Activated CD4-positive, alpha-beta memory T cell treated with anti-CD3 and anti-CD28 coated beads, Interleukin-2, amount 10 ng/mL, durations not matched to agents 7 days and 5 days (primary cell): ENCODE measurements around the gene DAW1. TPM values are rescaled to one million over a fixed set of nuclear protein-coding genes. Genes with fewer than 3 reads are reported as not detected.
"Not testable (repeated sequence)": the region's sequence is repeated elsewhere in the genome, so short reads cannot be mapped to it uniquely, and the experiment has no call there.

Experiments used
- CTCF ChIA-PET: fragments of 350-600 bp; sonication (Branson Sonifier 250); formaldehyde crosslinking; loops from one replicate; lab custom pipeline; 2021; ENCODE audit warnings: antibody characterized with exemption, inconsistent platforms; lab: Charles Lee
- POLR2A ChIA-PET: fragments of 350-600 bp; sonication (Branson Sonifier 250); formaldehyde crosslinking; loops from one replicate; lab custom pipeline; 2021; ENCODE audit warnings: antibody characterized with exemption; lab: Charles Lee
- DNase-seq: peaks from one replicate; pipeline ENCODE4 v3.0.0-alpha.2; 2020
- H3K27ac Mint-ChIP-seq: one replicate; pipeline ENCODE4 v1.8.0; 2021; ENCODE audit warnings: mild to moderate bottlenecking, mixed read lengths
- H3K27me3 Mint-ChIP-seq: one replicate; pipeline ENCODE4 v1.8.0; 2021; ENCODE audit warnings: mixed read lengths
- H3K36me3 Mint-ChIP-seq: one replicate; pipeline ENCODE4 v1.8.0; 2021; ENCODE audit warnings: low read depth, mixed read lengths
- H3K4me1 Mint-ChIP-seq: one replicate; pipeline ENCODE4 v1.8.0; 2021; ENCODE audit warnings: mixed read lengths
- H3K4me3 Mint-ChIP-seq: one replicate; pipeline ENCODE4 v1.8.0; 2021; ENCODE audit warnings: mild to moderate bottlenecking, mixed read lengths
- H3K9me3 Mint-ChIP-seq: one replicate; pipeline ENCODE4 v1.8.0; 2021; ENCODE audit warnings: mixed read lengths
- total RNA-seq, 2 experiments: library from RNA; stranded (reverse); gene quantifications; one replicate each; pipeline ENCODE4 v1.2.3, GENCODE V29; 2021

The DAW1 gene
- total RNA-seq: not detected

- Mint-ChIP-seq H3K4me3 (no peak within 1 kb of the TSS), H3K9me3 (no peaks in the 10 kb centered on the region), H3K27me3 (peaks cover 19% of the 10 kb centered on the region), H3K4me1 (no peaks in the 10 kb centered on the region), H3K36me3 (no peaks in the 10 kb centered on the region), H3K27ac (no peak within 1 kb of the TSS)
- CTCF ChIA-PET: interaction anchor here (0.8 to 1.5 kb wide), 3 partner anchors 9 to 131 kb away, joined by 3 to 6 read pairs (median 5); no protein-coding TSS in a partner anchor
- peak; percentile 51 for DNase-seq
- POLR2A ChIA-PET: no interaction called here
Observed at GRCh38 chr2:227871375-227871791, at the start of gene DAW1. TSS of gene DAW1 (plus strand) at chr2:227871631. CDS start at chr2:227871690, 59 bp downstream.

- Mint-ChIP-seq H3K27ac (no peak overlapping the region), H3K4me3 (no peak overlapping the region), H3K4me1 (peaks cover 28% of the 10 kb centered on the region), H3K27me3 (peaks cover 3% of the 10 kb centered on the region), H3K9me3 (no peaks in the 10 kb centered on the region), H3K36me3 (no peaks in the 10 kb centered on the region)
- POLR2A ChIA-PET: no interaction called here
- DNase-seq: no peak
- CTCF ChIA-PET: no interaction called here
Observed at GRCh38 chr2:227822416-227823003, 48.9 kb upstream of the DAW1 start.

GRCh38 chr2:227823922-227824321, 47.5 kb upstream of the DAW1 start:
- Mint-ChIP-seq H3K4me3 (no peak overlapping the region), H3K4me1 (peaks cover 14% of the 10 kb centered on the region), H3K27me3 (peaks cover 3% of the 10 kb centered on the region), H3K9me3 (no peaks in the 10 kb centered on the region), H3K27ac (no peak overlapping the region), H3K36me3 (no peaks in the 10 kb centered on the region)
- no peak for DNase-seq
- CTCF ChIA-PET: no interaction called here
- POLR2A ChIA-PET: no interaction called here

- no peak overlapping the region for H3K27ac Mint-ChIP-seq
- H3K9me3 Mint-ChIP-seq: no peaks in the 10 kb centered on the region
- H3K4me1 Mint-ChIP-seq: peaks cover 11% of the 10 kb centered on the region
- ChIA-PET POLR2A (no interaction called here), CTCF (no interaction called here)
- no peak for DNase-seq
- peaks cover 5% of the 10 kb centered on the region for H3K27me3 Mint-ChIP-seq
- no peaks in the 10 kb centered on the region for H3K36me3 Mint-ChIP-seq
- H3K4me3 Mint-ChIP-seq: no peak overlapping the region
Observed at GRCh38 chr2:227824711-227825110, 46.7 kb upstream of the DAW1 start.

- peak; percentile 39 for DNase-seq
- Mint-ChIP-seq H3K4me3 (no peak overlapping the region), H3K36me3 (no peaks in the 10 kb centered on the region), H3K27ac (peak overlapping the region; percentile 68), H3K4me1 (peaks cover 11% of the 10 kb centered on the region), H3K9me3 (no peaks in the 10 kb centered on the region), H3K27me3 (peaks cover 5% of the 10 kb centered on the region)
- CTCF ChIA-PET: interaction anchor here (1.1 kb wide), 1 partner anchor 42 kb away, joined by 3 read pairs; no protein-coding TSS in a partner anchor
- POLR2A ChIA-PET: no interaction called here
Observed at GRCh38 chr2:227826019-227826521, 45.4 kb upstream of the DAW1 start.

GRCh38 chr2:227826563-227826962, 44.9 kb upstream of the DAW1 start:
- H3K9me3 Mint-ChIP-seq: no peaks in the 10 kb centered on the region
- H3K36me3 Mint-ChIP-seq: no peaks in the 10 kb centered on the region
- POLR2A ChIA-PET: no interaction called here
- no peak overlapping the region for H3K4me3 Mint-ChIP-seq
- peaks cover 11% of the 10 kb centered on the region for H3K4me1 Mint-ChIP-seq
- peak overlapping the region; percentile 68 for H3K27ac Mint-ChIP-seq
- DNase-seq: no peak
- CTCF ChIA-PET: interaction anchor here (1.1 kb wide), 1 partner anchor 42 kb away, joined by 3 read pairs; no protein-coding TSS in a partner anchor
- peaks cover 5% of the 10 kb centered on the region for H3K27me3 Mint-ChIP-seq

- POLR2A ChIA-PET: no interaction called here
- Mint-ChIP-seq H3K4me3 (no peak overlapping the region), H3K4me1 (peaks cover 11% of the 10 kb centered on the region), H3K36me3 (no peaks in the 10 kb centered on the region), H3K27me3 (peaks cover 5% of the 10 kb centered on the region), H3K9me3 (no peaks in the 10 kb centered on the region), H3K27ac (peak overlapping the region; percentile 68)
- CTCF ChIA-PET: no interaction called here
- no peak for DNase-seq
Observed at GRCh38 chr2:227827143-227827542, 44.3 kb upstream of the DAW1 start.

GRCh38 chr2:227828477-227828912, 42.9 kb upstream of the DAW1 start:
- Mint-ChIP-seq H3K36me3 (no peaks in the 10 kb centered on the region), H3K4me3 (no peak overlapping the region), H3K4me1 (peaks cover 11% of the 10 kb centered on the region), H3K9me3 (no peaks in the 10 kb centered on the region), H3K27me3 (peaks cover 2% of the 10 kb centered on the region), H3K27ac (no peak overlapping the region)
- CTCF ChIA-PET: no interaction called here
- POLR2A ChIA-PET: no interaction called here
- no peak for DNase-seq

- peaks cover 2% of the 10 kb centered on the region for H3K27me3 Mint-ChIP-seq
- peaks cover 11% of the 10 kb centered on the region for H3K4me1 Mint-ChIP-seq
- CTCF ChIA-PET: no interaction called here
- H3K9me3 Mint-ChIP-seq: no peaks in the 10 kb centered on the region
- H3K36me3 Mint-ChIP-seq: no peaks in the 10 kb centered on the region
- no peak overlapping the region for H3K4me3 Mint-ChIP-seq
- DNase-seq: no peak
- H3K27ac Mint-ChIP-seq: no peak overlapping the region
- POLR2A ChIA-PET: no interaction called here
Observed at GRCh38 chr2:227829337-227829736, 42.1 kb upstream of the DAW1 start.

- ChIA-PET POLR2A (no interaction called here), CTCF (no interaction called here)
- Mint-ChIP-seq H3K4me1 (no peaks in the 10 kb centered on the region), H3K27me3 (peaks cover 7% of the 10 kb centered on the region), H3K36me3 (no peaks in the 10 kb centered on the region), H3K9me3 (peaks cover 2% of the 10 kb centered on the region), H3K4me3 (no peak overlapping the region), H3K27ac (no peak overlapping the region)
- no peak for DNase-seq
Observed at GRCh38 chr2:227834423-227834822, 37.0 kb upstream of the DAW1 start.

GRCh38 chr2:227834916-227835650, 36.3 kb upstream of the DAW1 start:
- Mint-ChIP-seq H3K4me1 (peaks cover 3% of the 10 kb centered on the region), H3K36me3 (no peaks in the 10 kb centered on the region), H3K27ac (no peak overlapping the region), H3K27me3 (peaks cover 5% of the 10 kb centered on the region), H3K9me3 (peaks cover 2% of the 10 kb centered on the region), H3K4me3 (no peak overlapping the region)
- CTCF ChIA-PET: no interaction called here
- POLR2A ChIA-PET: no interaction called here
- DNase-seq: no peak

GRCh38 chr2:227839339-227840129, 31.9 kb upstream of the DAW1 start:
- H3K9me3 Mint-ChIP-seq, POLR2A ChIA-PET, H3K4me3 Mint-ChIP-seq, DNase-seq, H3K27me3 Mint-ChIP-seq, H3K27ac Mint-ChIP-seq, H3K4me1 Mint-ChIP-seq, CTCF ChIA-PET, H3K36me3 Mint-ChIP-seq: not testable (repeated sequence)

GRCh38 chr2:227846831-227847230, 24.6 kb upstream of the DAW1 start:
- peak overlapping the region; percentile 65 for H3K27ac Mint-ChIP-seq
- peaks cover 3% of the 10 kb centered on the region for H3K36me3 Mint-ChIP-seq
- peak overlapping the region; percentile 58 for H3K4me3 Mint-ChIP-seq
- ChIA-PET POLR2A (interaction anchor here (1.0 to 1.4 kb wide), 2 partner anchors 14 to 27 kb away, joined by 3 read pairs; no protein-coding TSS in a partner anchor), CTCF (no interaction called here)
- peaks cover 25% of the 10 kb centered on the region for H3K4me1 Mint-ChIP-seq
- no peaks in the 10 kb centered on the region for H3K27me3 Mint-ChIP-seq
- no peak for DNase-seq
- no peaks in the 10 kb centered on the region for H3K9me3 Mint-ChIP-seq
